HFFc6 (cell line): ENCODE measurements around the gene C20orf173. TPM values are rescaled to one million over a fixed set of nuclear protein-coding genes. Genes with fewer than 3 reads are reported as not detected.

Experiments used
- DNase-seq: peaks from one replicate; pipeline ENCODE4 v3.0.0-alpha.2; 2018
- H3K27ac Mint-ChIP-seq: 2 replicates; pipeline ENCODE4 v1.8.0; 2020; ENCODE audit warnings: mild to moderate bottlenecking, mixed read lengths
- H3K27me3 Mint-ChIP-seq: 2 replicates; pipeline ENCODE4 v1.8.0; 2021; ENCODE audit warnings: mild to moderate bottlenecking, moderate library complexity, mixed read lengths; ENCODE audit not compliant: insufficient read depth
- H3K36me3 Mint-ChIP-seq: 2 replicates; pipeline ENCODE4 v1.8.0; 2021; ENCODE audit warnings: low read depth, mixed read lengths
- H3K4me1 Mint-ChIP-seq: 2 replicates; pipeline ENCODE4 v1.8.0; 2020; ENCODE audit warnings: low read depth, mixed read lengths
- H3K4me3 Mint-ChIP-seq: 2 replicates; pipeline ENCODE4 v1.8.0; 2020; ENCODE audit warnings: mild to moderate bottlenecking, moderate library complexity, mixed read lengths
- H3K9me3 Mint-ChIP-seq: 2 replicates; pipeline ENCODE4 v1.8.0; 2020; ENCODE audit warnings: mild to moderate bottlenecking, mixed read lengths
- total RNA-seq, 6 experiments: library from RNA; stranded (reverse); fragmentation: NEBNext Ultra II Directional; extraction: Animal tissue kit (Norgen Biotek cat#: 25700); gene quantifications; 2 replicates in 1 of 6; 3 replicates in 5 of 6; pipeline ENCODE4 v1.2.3, GENCODE V29; 2021
- TF ChIP-seq, protein P1 (sequence below): fragments of 200-600 bp; sonication (generic); IDR thresholded peaks from 2 replicates; pipeline ENCODE4 v1.5.0; 2021; ENCODE audit warnings: antibody characterized with exemption, mild to moderate bottlenecking

Gene C20orf173
- total RNA-seq, 6 experiments from 2014 or later, result not detected

DNA sequence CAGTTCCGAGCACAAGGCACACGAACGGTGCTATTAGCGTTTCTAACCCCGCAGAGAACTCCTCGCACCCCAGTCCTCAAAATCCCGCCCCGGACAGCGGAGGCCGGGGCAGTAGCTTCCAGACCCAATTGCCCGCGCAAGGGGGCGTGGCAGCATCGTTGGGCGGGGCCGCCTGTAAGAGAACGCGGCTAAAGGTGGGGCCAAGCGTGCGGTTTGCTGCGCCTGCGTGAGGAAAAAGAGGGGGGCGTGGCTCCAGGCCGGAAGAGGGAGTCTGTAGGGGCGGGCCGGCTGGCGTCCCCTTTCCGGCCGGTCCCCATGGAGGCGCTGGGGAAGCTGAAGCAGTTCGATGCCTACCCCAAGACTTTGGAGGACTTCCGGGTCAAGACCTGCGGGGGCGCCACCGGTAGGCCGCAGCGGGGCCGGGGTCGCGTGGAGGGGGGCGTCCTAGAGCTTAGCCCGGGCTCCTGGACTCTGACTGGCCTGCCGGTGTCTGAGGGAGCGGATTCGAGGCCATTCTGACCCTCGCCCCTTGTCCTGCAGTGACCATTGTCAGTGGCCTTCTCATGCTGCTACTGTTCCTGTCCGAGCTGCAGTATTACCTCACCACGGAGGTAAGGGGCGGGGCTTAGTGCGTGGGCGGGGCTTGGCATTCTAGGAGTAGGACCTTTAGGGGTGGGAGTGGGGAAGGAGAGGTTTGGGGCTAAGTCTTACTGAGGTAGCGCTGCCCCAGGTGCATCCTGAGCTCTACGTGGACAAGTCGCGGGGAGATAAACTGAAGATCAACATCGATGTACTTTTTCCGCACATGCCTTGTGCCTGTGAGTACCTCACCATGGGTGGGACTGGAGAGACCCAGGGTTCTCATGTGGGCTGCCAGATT lies 12.6 kb upstream of the C20orf173 start, which contains the start of gene ERGIC3:
Gene ERGIC3, plus strand, starts transcription at position 296 of the 880 bp plus-strand sequence. Its CDS starts 20 bp downstream, at position 316.
- Mint-ChIP-seq H3K4me3 (peak within 1 kb of the TSS; percentile 89), H3K27ac (peak within 1 kb of the TSS; percentile 75), H3K27me3 (no peaks in the 10 kb centered on the region), H3K9me3 (no peaks in the 10 kb centered on the region), H3K4me1 (peaks cover 25% of the 10 kb centered on the region), H3K36me3 (peaks cover 11% of the 10 kb centered on the region)
- peak; percentile 92 for DNase-seq
- TF ChIP-seq, protein P1, sequence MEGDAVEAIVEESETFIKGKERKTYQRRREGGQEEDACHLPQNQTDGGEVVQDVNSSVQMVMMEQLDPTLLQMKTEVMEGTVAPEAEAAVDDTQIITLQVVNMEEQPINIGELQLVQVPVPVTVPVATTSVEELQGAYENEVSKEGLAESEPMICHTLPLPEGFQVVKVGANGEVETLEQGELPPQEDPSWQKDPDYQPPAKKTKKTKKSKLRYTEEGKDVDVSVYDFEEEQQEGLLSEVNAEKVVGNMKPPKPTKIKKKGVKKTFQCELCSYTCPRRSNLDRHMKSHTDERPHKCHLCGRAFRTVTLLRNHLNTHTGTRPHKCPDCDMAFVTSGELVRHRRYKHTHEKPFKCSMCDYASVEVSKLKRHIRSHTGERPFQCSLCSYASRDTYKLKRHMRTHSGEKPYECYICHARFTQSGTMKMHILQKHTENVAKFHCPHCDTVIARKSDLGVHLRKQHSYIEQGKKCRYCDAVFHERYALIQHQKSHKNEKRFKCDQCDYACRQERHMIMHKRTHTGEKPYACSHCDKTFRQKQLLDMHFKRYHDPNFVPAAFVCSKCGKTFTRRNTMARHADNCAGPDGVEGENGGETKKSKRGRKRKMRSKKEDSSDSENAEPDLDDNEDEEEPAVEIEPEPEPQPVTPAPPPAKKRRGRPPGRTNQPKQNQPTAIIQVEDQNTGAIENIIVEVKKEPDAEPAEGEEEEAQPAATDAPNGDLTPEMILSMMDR, result peak; percentile 51; the same call in 1 of the 2 replicates

DNA sequence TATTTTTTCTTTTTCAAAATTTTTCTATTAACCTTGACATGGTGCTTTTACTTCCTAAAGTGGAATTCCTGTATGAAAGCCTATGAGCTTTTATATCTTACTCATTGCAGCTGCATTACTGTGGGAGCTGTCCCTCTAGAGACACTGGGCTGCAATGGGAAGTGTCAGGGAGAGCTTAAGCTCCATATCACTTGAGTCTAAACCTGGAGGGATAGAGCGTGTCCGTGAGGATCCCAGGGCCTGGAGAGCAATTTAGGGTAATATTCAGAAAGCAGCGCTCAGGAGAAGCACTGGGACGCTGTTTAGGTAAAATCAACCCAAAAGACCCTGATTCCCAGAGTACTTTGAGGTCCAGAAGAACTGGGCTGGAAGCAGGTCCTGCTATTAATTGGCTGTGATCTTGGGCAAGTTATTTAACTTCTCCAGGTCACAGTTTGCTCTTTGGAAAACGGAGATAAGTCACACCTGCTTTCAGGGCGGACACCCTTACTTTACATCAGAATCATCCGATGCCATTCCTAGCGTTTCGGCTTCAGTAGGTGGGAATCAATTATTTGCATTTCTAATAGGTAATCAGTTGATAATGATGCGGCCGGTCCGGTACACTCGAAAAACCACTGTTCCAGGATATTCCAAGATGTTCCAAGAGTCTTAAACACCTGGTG lies 11.8 kb upstream of the C20orf173 start:
- H3K4me3 Mint-ChIP-seq, result peak overlapping the region; percentile 89
- H3K4me1 Mint-ChIP-seq, result peaks cover 25% of the 10 kb centered on the region
- H3K27ac Mint-ChIP-seq, result peak overlapping the region; percentile 75; the same call in 1 of the 2 replicates

DNA sequence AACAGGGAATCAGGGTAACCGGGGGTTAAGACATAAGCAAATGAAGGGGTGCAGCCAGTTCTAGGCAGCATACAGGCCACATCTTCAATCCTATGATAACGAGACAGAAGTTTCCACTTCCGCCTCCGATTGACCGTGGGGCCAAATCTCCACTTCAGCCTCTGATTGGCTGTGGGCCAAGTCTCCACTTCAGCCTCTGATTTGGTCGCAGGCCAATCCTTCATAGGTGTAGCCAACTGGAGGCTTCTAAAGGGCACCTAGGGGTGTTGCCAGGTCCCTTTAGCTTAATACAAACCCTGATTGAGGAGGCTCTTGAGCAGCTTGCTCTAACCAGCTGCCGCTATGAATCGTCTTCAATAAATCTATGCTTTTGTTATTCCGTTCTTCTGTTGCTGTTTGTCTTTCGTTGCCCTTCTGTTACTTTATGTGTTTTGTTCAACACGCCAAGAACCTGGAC lies 10.3 kb upstream of the C20orf173 start:
- Mint-ChIP-seq H3K4me3 (no peak overlapping the region), H3K4me1 (peaks cover 25% of the 10 kb centered on the region)
- no peak for DNase-seq

More for the DNA sequence above, 11.8 kb upstream of the C20orf173 start:
- TF ChIP-seq, protein P1, result no peak
- H3K9me3 Mint-ChIP-seq, result no peaks in the 10 kb centered on the region
- DNase-seq, result no peak
- H3K36me3 Mint-ChIP-seq, result peaks cover 11% of the 10 kb centered on the region
- H3K27me3 Mint-ChIP-seq, result no peaks in the 10 kb centered on the region

GRCh38 chr20:35527122-35527769 lies 2.2 kb downstream of the C20orf173 start:
- Mint-ChIP-seq H3K27ac (no peak overlapping the region), H3K36me3 (no peaks in the 10 kb centered on the region), H3K4me1 (no peaks in the 10 kb centered on the region), H3K9me3 (no peaks in the 10 kb centered on the region), H3K4me3 (no peak overlapping the region), H3K27me3 (peaks cover 11% of the 10 kb centered on the region)
- DNase-seq, result no peak
- TF ChIP-seq, protein P1, result no peak

More for the DNA sequence above, 10.3 kb upstream of the C20orf173 start:
- TF ChIP-seq, protein P1, result no peak
- Mint-ChIP-seq H3K27me3 (no peaks in the 10 kb centered on the region; the same call in 1 of the 2 replicates), H3K36me3 (peaks cover 11% of the 10 kb centered on the region), H3K27ac (no peak overlapping the region), H3K9me3 (no peaks in the 10 kb centered on the region)

DNA sequence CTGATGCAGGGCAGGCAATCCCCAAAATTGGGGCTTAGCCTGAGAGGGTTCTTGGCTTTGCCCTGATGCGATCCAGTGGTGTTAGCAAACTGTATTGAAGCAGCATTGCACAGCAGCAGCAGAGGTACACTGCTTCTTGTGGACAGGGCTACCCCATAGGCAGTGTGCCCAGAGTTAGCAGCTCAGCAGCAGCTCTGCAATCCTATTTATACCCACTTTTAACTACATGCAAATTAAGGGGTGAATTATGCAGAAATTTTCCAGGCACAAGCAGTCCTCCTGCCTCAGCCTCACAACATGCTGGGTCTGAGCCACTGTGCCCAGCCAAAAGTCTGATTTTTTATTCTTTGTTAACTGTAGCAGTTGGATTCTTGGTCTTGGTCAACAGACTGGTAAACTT lies 3.8 kb downstream of the C20orf173 start:
- Mint-ChIP-seq H3K27me3 (peaks cover 11% of the 10 kb centered on the region), H3K4me1 (no peaks in the 10 kb centered on the region), H3K36me3 (no peaks in the 10 kb centered on the region)

More for the DNA sequence above, 3.8 kb downstream of the C20orf173 start:
- Mint-ChIP-seq H3K4me3 (no peak overlapping the region), H3K9me3 (no peaks in the 10 kb centered on the region), H3K27ac (no peak overlapping the region)
- TF ChIP-seq, protein P1, result no peak
- DNase-seq, result no peak
